GM12878 (cell line): ENCODE results near the gene LONRF3. TPM values are rescaled to one million over a fixed set of nuclear protein-coding genes. Genes with fewer than 3 reads are reported as not detected.

Experiments
- BCL11A ChIP-seq: IDR thresholded peaks from 2 replicates; pipeline ENCODE4 v1.6.1; 2011; ENCODE audit warnings: low read depth, low read length
- ETV6 ChIP-seq, 2 experiments: fragments of 450-650 bp in 1 of 2; IDR thresholded peaks in 1 of 2; conservative IDR thresholded peaks in 1 of 2; 2 replicates each; pipeline ENCODE4 v1.6.1; 2014; ENCODE audit warnings: antibody characterized with exemption in 1 of 2, borderline replicate concordance in 1 of 2, low read depth in 1 of 2, mild to moderate bottlenecking in 1 of 2, moderate library complexity in 1 of 2
- HDAC2 ChIP-seq: fragments of 200-600 bp; sonication (generic); IDR thresholded peaks from 2 replicates; pipeline ENCODE4 v1.6.1; 2017
- IRF4 ChIP-seq: IDR thresholded peaks from 2 replicates; pipeline ENCODE4 v1.6.1; 2011; ENCODE audit warnings: low read depth, low read length
- JUNB ChIP-seq: IDR thresholded peaks from 2 replicates; pipeline ENCODE4 v1.6.1; 2016; ENCODE audit warnings: antibody characterized with exemption, mild to moderate bottlenecking
- MTA2 ChIP-seq: fragments of 450-650 bp; IDR thresholded peaks from 2 replicates; pipeline ENCODE4 v1.6.1; 2016; ENCODE audit warnings: low read depth, mild to moderate bottlenecking, moderate library complexity
- MYB ChIP-seq: fragments of 150-350 bp; IDR thresholded peaks from 2 replicates; pipeline ENCODE4 v1.6.1; 2014; ENCODE audit warnings: mild to moderate bottlenecking, low read depth, low read length, borderline replicate concordance
- NBN ChIP-seq: fragments of 450-650 bp; IDR thresholded peaks from 2 replicates; pipeline ENCODE4 v1.6.1; 2016
- PAX5 ChIP-seq: IDR thresholded peaks from 2 replicates; pipeline ENCODE4 v1.6.1; 2011; ENCODE audit warnings: low read depth, low read length, borderline replicate concordance
- SMAD1 ChIP-seq: fragments of 450-650 bp; IDR thresholded peaks from 2 replicates; pipeline ENCODE4 v1.6.1; 2018; ENCODE audit warnings: mild to moderate bottlenecking, low read depth; ENCODE audit not compliant: partially characterized antibody
- TCF12 ChIP-seq: IDR thresholded peaks from 2 replicates; pipeline ENCODE4 v1.6.1; 2011; ENCODE audit warnings: low read depth, mild to moderate bottlenecking, low read length
- YY1 ChIP-seq: IDR thresholded peaks from 2 replicates; pipeline ENCODE4 v1.6.1; 2011; ENCODE audit warnings: low read depth, mild to moderate bottlenecking, low read length
- ZNF217 ChIP-seq: fragments of 450-650 bp; IDR thresholded peaks from 2 replicates; pipeline ENCODE4 v1.6.1; 2017; ENCODE audit warnings: antibody characterized with exemption, mild to moderate bottlenecking
- ZNF24 ChIP-seq: fragments of 450-650 bp; IDR thresholded peaks from 2 replicates; pipeline ENCODE4 v1.6.1; 2017; ENCODE audit warnings: antibody characterized with exemption, mild to moderate bottlenecking
- polyA plus RNA-seq, 11 experiments: library from polyadenylated mRNA; depleted of rRNA in 4 of 11; unstranded in 6 of 11; stranded (reverse) in 5 of 11; fragments of >200 nt; fragmentation: Nextera tagmentation in 4 of 11; fragmentation: Illumina TruSeq in 1 of 11; extraction: Ambion mirVana in 4 of 11; extraction: Trizol in 1 of 11; gene quantifications; 1 replicate in 1 of 11; 2 replicates in 10 of 11; pipeline versions ENCODE4 v1.2.1 to v1.2.3, GENCODE V29; 2011 to 2016; ENCODE audit warnings: inconsistent platforms in 2 of 11, missing spikeins in 2 of 11, low read depth in 1 of 11
- total RNA-seq, 4 experiments: library from RNA; depleted of rRNA in 3 of 4; stranded (reverse); fragments of >200 nt in 3 of 4; fragmentation: Illumina TruSeq in 1 of 4; extraction: Trizol in 1 of 4; gene quantifications; 2 replicates each; pipeline versions ENCODE4 v1.2.1 to v1.2.3, GENCODE V29; 2013 to 2021
- TF ChIP-seq, protein P1 (sequence below): fragments of 450-650 bp; IDR thresholded peaks from 2 replicates; pipeline ENCODE4 v1.6.1; 2017; ENCODE audit warnings: mild to moderate bottlenecking
- TF ChIP-seq, protein P2 (sequence below): IDR thresholded peaks from 2 replicates; pipeline ENCODE4 v1.6.1; 2012; ENCODE audit warnings: improper control_type of control experiment, low read depth, low read length; ENCODE audit not compliant: insufficient replicate concordance
- TF ChIP-seq, protein P3 (sequence below): IDR thresholded peaks from 2 replicates; pipeline ENCODE4 v1.6.1; 2011; ENCODE audit warnings: low read depth, low read length, improper control_type of control experiment, borderline replicate concordance
- TF ChIP-seq, protein P4 (sequence below): fragments of 450-650 bp; conservative IDR thresholded peaks from 2 replicates; pipeline ENCODE4 v1.6.1; 2017; ENCODE audit warnings: mild to moderate bottlenecking, moderate library complexity

Gene LONRF3
- total and polyA plus RNA-seq, 10 of the 15 experiments (the other 5 are each of a cell fraction or from before 2014, with no cell fraction given): 0.05 to 0.23 (median 0.09) TPM; not detected in 3

DNA sequence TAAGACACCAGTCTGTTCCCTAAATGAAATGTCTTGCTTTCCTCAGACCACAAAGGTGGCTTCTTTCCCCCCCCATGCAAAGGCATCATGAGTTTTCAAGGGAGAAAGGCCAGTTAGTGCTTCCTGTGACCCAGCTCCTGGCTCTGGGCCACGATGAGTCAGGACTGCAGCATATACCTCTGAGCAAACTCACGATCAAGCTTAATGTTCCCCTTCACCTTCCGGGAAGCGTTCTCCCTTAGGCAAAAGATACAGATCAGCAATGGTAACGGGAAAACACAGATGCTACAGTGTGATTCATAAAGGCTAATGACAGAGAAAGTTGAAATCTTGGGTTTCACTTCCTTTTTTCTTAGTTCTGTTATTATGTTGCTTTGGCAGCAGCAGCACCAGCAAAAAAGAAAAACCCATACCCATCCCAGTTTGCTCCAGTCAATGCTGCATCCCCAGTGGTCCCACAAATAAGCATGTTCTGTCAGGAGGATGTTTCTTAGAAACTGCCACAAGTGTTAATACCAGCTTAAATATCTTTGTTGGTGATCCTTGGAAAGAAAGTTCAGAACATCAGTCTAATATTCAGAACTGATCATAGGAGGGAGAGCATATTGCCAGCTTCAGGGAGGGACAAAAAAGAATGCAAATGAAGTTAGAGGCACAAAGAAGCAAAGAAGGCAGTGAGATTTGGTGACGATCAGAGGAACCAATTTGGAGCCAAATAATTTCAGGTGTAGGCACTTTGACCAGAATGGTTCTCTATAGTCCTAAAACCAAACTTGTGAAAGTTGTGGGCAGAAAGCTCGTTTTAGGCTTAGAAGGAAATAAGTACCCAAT, 41.2 kb downstream of the LONRF3 start (continued):
- TF ChIP-seq IRF4 (peak; percentile 93), ZNF217 (no peak), MTA2 (peak; percentile 87), HDAC2 (no peak), TCF12 (0 out of 2 replicates have a peak, but pooled peaks have one; percentile 13), YY1 (no peak), BCL11A (peak; percentile 70; the same call in 1 of the 2 replicates), ETV6 (conservative IDR thresholded peaks at IDR 0.05 in 1 of 2, IDR thresholded peaks at IDR 0.05 in 1 of 2; ENCODE audit: borderline replicate concordance in 1 of 2, low read depth in 1 of 2) (peak in 1 of 2 experiments; percentile 77; a peak in 1 of 4 replicates), PAX5 (0 out of 2 replicates have a peak, but pooled peaks have one; percentile 15), SMAD1 (no peak), MYB (no peak), NBN (0 out of 2 replicates have a peak, but pooled peaks have one; percentile 38), JUNB (peak; percentile 86), ZNF24 (no peak)
- TF ChIP-seq, protein P1, sequence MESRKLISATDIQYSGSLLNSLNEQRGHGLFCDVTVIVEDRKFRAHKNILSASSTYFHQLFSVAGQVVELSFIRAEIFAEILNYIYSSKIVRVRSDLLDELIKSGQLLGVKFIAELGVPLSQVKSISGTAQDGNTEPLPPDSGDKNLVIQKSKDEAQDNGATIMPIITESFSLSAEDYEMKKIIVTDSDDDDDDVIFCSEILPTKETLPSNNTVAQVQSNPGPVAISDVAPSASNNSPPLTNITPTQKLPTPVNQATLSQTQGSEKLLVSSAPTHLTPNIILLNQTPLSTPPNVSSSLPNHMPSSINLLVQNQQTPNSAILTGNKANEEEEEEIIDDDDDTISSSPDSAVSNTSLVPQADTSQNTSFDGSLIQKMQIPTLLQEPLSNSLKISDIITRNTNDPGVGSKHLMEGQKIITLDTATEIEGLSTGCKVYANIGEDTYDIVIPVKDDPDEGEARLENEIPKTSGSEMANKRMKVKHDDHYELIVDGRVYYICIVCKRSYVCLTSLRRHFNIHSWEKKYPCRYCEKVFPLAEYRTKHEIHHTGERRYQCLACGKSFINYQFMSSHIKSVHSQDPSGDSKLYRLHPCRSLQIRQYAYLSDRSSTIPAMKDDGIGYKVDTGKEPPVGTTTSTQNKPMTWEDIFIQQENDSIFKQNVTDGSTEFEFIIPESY: no peak
- TF ChIP-seq, protein P2, sequence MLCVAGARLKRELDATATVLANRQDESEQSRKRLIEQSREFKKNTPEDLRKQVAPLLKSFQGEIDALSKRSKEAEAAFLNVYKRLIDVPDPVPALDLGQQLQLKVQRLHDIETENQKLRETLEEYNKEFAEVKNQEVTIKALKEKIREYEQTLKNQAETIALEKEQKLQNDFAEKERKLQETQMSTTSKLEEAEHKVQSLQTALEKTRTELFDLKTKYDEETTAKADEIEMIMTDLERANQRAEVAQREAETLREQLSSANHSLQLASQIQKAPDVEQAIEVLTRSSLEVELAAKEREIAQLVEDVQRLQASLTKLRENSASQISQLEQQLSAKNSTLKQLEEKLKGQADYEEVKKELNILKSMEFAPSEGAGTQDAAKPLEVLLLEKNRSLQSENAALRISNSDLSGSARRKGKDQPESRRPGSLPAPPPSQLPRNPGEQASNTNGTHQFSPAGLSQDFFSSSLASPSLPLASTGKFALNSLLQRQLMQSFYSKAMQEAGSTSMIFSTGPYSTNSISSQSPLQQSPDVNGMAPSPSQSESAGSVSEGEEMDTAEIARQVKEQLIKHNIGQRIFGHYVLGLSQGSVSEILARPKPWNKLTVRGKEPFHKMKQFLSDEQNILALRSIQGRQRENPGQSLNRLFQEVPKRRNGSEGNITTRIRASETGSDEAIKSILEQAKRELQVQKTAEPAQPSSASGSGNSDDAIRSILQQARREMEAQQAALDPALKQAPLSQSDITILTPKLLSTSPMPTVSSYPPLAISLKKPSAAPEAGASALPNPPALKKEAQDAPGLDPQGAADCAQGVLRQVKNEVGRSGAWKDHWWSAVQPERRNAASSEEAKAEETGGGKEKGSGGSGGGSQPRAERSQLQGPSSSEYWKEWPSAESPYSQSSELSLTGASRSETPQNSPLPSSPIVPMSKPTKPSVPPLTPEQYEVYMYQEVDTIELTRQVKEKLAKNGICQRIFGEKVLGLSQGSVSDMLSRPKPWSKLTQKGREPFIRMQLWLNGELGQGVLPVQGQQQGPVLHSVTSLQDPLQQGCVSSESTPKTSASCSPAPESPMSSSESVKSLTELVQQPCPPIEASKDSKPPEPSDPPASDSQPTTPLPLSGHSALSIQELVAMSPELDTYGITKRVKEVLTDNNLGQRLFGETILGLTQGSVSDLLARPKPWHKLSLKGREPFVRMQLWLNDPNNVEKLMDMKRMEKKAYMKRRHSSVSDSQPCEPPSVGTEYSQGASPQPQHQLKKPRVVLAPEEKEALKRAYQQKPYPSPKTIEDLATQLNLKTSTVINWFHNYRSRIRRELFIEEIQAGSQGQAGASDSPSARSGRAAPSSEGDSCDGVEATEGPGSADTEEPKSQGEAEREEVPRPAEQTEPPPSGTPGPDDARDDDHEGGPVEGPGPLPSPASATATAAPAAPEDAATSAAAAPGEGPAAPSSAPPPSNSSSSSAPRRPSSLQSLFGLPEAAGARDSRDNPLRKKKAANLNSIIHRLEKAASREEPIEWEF: no peak
- TF ChIP-seq, protein P3, sequence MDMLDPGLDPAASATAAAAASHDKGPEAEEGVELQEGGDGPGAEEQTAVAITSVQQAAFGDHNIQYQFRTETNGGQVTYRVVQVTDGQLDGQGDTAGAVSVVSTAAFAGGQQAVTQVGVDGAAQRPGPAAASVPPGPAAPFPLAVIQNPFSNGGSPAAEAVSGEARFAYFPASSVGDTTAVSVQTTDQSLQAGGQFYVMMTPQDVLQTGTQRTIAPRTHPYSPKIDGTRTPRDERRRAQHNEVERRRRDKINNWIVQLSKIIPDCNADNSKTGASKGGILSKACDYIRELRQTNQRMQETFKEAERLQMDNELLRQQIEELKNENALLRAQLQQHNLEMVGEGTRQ: no peak
- TF ChIP-seq, protein P4, sequence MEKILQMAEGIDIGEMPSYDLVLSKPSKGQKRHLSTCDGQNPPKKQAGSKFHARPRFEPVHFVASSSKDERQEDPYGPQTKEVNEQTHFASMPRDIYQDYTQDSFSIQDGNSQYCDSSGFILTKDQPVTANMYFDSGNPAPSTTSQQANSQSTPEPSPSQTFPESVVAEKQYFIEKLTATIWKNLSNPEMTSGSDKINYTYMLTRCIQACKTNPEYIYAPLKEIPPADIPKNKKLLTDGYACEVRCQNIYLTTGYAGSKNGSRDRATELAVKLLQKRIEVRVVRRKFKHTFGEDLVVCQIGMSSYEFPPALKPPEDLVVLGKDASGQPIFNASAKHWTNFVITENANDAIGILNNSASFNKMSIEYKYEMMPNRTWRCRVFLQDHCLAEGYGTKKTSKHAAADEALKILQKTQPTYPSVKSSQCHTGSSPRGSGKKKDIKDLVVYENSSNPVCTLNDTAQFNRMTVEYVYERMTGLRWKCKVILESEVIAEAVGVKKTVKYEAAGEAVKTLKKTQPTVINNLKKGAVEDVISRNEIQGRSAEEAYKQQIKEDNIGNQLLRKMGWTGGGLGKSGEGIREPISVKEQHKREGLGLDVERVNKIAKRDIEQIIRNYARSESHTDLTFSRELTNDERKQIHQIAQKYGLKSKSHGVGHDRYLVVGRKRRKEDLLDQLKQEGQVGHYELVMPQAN: no peak
